H1 (cell line): ENCODE results near the gene KLHL29. TPM values are rescaled to one million over a fixed set of nuclear protein-coding genes. Genes with fewer than 3 reads are reported as not detected.

Experiments
- CTCF ChIA-PET: fragments of 300-600 bp; sonication (Branson Sonifier 250); formaldehyde crosslinking; loops from one replicate; lab custom pipeline; 2021; ENCODE audit not compliant: partially characterized antibody; lab: Charles Lee
- POLR2A ChIA-PET: fragments of 300-600 bp; sonication (Branson Sonifier 250); formaldehyde crosslinking; loops from one replicate; lab custom pipeline; 2021; ENCODE audit warnings: inconsistent platforms; ENCODE audit not compliant: partially characterized antibody; lab: Charles Lee
- DNase-seq, 2 experiments: peaks; one replicate each; pipeline versions ENCODE4 v3.0.0 to v3.0.0-alpha.2; 2010 to 2022; ENCODE audit warnings: low spot score in 2 of 2, low read depth in 1 of 2, mixed read lengths in 1 of 2
- FAIRE-seq: peaks from 2 replicates; lab custom pipeline; 2011; peaks lifted over from hg19 to GRCh38; lab: Jason Lieb, UNC
- H2AFZ ChIP-seq: 2 replicates; pipeline ENCODE4 v1.8.1; 2012; ENCODE audit warnings: low read length, inconsistent platforms
- H2AK5ac ChIP-seq: 2 replicates; pipeline ENCODE4 v1.6.1; 2013; ENCODE audit warnings: low read depth, low read length
- H2BK120ac ChIP-seq: replicated peaks from 2 replicates; pipeline ENCODE3; 2013; ENCODE audit warnings: low read depth, low read length, inconsistent platforms
- H2BK12ac ChIP-seq: 2 replicates; pipeline ENCODE4 v1.6.1; 2013; ENCODE audit warnings: low read depth, low read length
- H2BK15ac ChIP-seq: 2 replicates; pipeline ENCODE4 v1.6.1; 2013; ENCODE audit warnings: low read length
- H2BK20ac ChIP-seq: 2 replicates; pipeline ENCODE4 v1.6.1; 2013; ENCODE audit warnings: low read length
- H2BK5ac ChIP-seq: 2 replicates; pipeline ENCODE4 v1.6.1; 2013; ENCODE audit warnings: low read depth, low read length
- H3K14ac ChIP-seq: 2 replicates; pipeline ENCODE4 v1.6.1; 2013; ENCODE audit warnings: inconsistent platforms; ENCODE audit not compliant: insufficient read length
- H3K18ac ChIP-seq: 2 replicates; pipeline ENCODE4 v1.6.1; 2013; ENCODE audit warnings: low read length; ENCODE audit errors: extremely low read depth
- H3K23ac ChIP-seq: 2 replicates; pipeline ENCODE4 v1.6.1; 2013; ENCODE audit warnings: inconsistent platforms; ENCODE audit not compliant: insufficient read length
- H3K23me2 ChIP-seq: 2 replicates; pipeline ENCODE4 v1.6.1; 2013; ENCODE audit warnings: low read depth, low read length
- H3K27ac ChIP-seq: 2 replicates; pipeline ENCODE4 v1.6.1; 2011; ENCODE audit warnings: low read depth, low read length, inconsistent platforms
- H3K27me3 ChIP-seq, 4 experiments: replicated peaks in 1 of 4; 1 replicate in 1 of 4; 2 replicates in 3 of 4; pipeline versions ENCODE4 v1.6.1 to v1.8.1; 2011 to 2013; ENCODE audit warnings: low read length in 3 of 4, mild to moderate bottlenecking in 3 of 4, inconsistent platforms in 2 of 4, mixed read lengths in 2 of 4, moderate library complexity in 1 of 4; ENCODE audit not compliant: control insufficient read depth in 3 of 4, insufficient read depth in 3 of 4; ENCODE audit errors: extremely low read depth in 1 of 4
- H3K36me3 ChIP-seq, 4 experiments: 2 replicates each; pipeline versions ENCODE4 v1.6.1 to v1.8.1; 2011 to 2013; ENCODE audit warnings: mild to moderate bottlenecking in 4 of 4, low read length in 3 of 4, moderate library complexity in 2 of 4, control low read depth in 1 of 4, inconsistent platforms in 1 of 4; ENCODE audit not compliant: insufficient read depth in 4 of 4, control insufficient read depth in 2 of 4
- H3K4ac ChIP-seq: replicated peaks from 2 replicates; pipeline ENCODE3; 2013; ENCODE audit warnings: low read length, low read depth, mixed read lengths, inconsistent platforms; ENCODE audit not compliant: insufficient read length
- H3K4me1 ChIP-seq, 4 experiments: replicated peaks in 1 of 4; 1 replicate in 1 of 4; 2 replicates in 3 of 4; pipeline versions ENCODE4 v1.6.1 to v1.8.1; 2011 to 2013; ENCODE audit warnings: low read length in 3 of 4, inconsistent platforms in 2 of 4, mixed read lengths in 1 of 4; ENCODE audit not compliant: insufficient read depth in 4 of 4, control insufficient read depth in 3 of 4
- H3K4me2 ChIP-seq, 2 experiments: 2 replicates each; pipeline versions ENCODE4 v1.6.1 to v1.8.1; 2011 to 2013; ENCODE audit warnings: low read depth in 2 of 2, low read length in 2 of 2, control low read depth in 1 of 2, inconsistent platforms in 1 of 2, mild to moderate bottlenecking in 1 of 2; ENCODE audit not compliant: insufficient read depth in 1 of 2
- H3K4me3 ChIP-seq, 4 experiments: fragments of 200-600, 300-600 bp in 1 of 4; sonication (generic), shearing (Covaris generic), sonication (Bioruptor Twin) in 1 of 4; 2 replicates each; pipeline versions ENCODE4 v1.5.1 to v1.8.1; 2011 to 2016; ENCODE audit warnings: low read length in 4 of 4, low read depth in 3 of 4, control low read depth in 2 of 4, inconsistent platforms in 2 of 4, mild to moderate bottlenecking in 2 of 4, mixed read lengths in 1 of 4, moderate library complexity in 1 of 4; ENCODE audit not compliant: insufficient read depth in 2 of 4; ENCODE audit errors: extremely low read depth in 1 of 4
- H3K56ac ChIP-seq: replicated peaks from 2 replicates; pipeline ENCODE3; 2013; ENCODE audit warnings: low read depth, mild to moderate bottlenecking, mixed read lengths, low read length, inconsistent platforms; ENCODE audit not compliant: insufficient read length
- H3K79me1 ChIP-seq: 2 replicates; pipeline ENCODE4 v1.6.1; 2013; ENCODE audit warnings: low read depth, low read length, control low read depth
- H3K79me2 ChIP-seq, 2 experiments: 2 replicates each; pipeline versions ENCODE4 v1.6.1 to v1.8.1; 2012 to 2013; ENCODE audit warnings: low read length in 2 of 2, mild to moderate bottlenecking in 2 of 2, inconsistent platforms in 1 of 2; ENCODE audit not compliant: insufficient read depth in 2 of 2, control insufficient read depth in 1 of 2
- H3K9ac ChIP-seq, 4 experiments: replicated peaks in 1 of 4; 1 replicate in 1 of 4; 2 replicates in 3 of 4; pipeline versions ENCODE4 v1.6.1 to v1.8.1; 2011 to 2013; ENCODE audit warnings: low read depth in 3 of 4, low read length in 3 of 4, control low read depth in 2 of 4, mild to moderate bottlenecking in 2 of 4, moderate library complexity in 2 of 4, inconsistent platforms in 1 of 4; ENCODE audit errors: extremely low read depth in 1 of 4
- H3K9me3 ChIP-seq, 2 experiments: 2 replicates each; pipeline versions ENCODE4 v1.6.1 to v1.8.1; 2012 to 2013; ENCODE audit warnings: mild to moderate bottlenecking in 2 of 2, moderate library complexity in 2 of 2, control low read depth in 1 of 2, inconsistent platforms in 1 of 2, low read depth in 1 of 2, low read length in 1 of 2, mixed read lengths in 1 of 2; ENCODE audit not compliant: insufficient read depth in 2 of 2
- H4K20me1 ChIP-seq, 2 experiments: replicated peaks in 1 of 2; 2 replicates each; pipeline versions ENCODE3 to v1.8.1; 2011 to 2013; ENCODE audit warnings: inconsistent platforms in 2 of 2, low read length in 2 of 2, mild to moderate bottlenecking in 1 of 2; ENCODE audit not compliant: insufficient read depth in 2 of 2, control insufficient read depth in 1 of 2
- H4K5ac ChIP-seq: 2 replicates; pipeline ENCODE4 v1.6.1; 2013; ENCODE audit warnings: low read length, low read depth, mixed read lengths, inconsistent platforms; ENCODE audit not compliant: insufficient read length
- H4K8ac ChIP-seq: 2 replicates; pipeline ENCODE4 v1.8.0; 2013; ENCODE audit warnings: mild to moderate bottlenecking, moderate library complexity, low read length, inconsistent platforms; ENCODE audit not compliant: insufficient read depth; ENCODE audit errors: extremely low read depth
- H4K91ac ChIP-seq: replicated peaks from 2 replicates; pipeline ENCODE3; 2013; ENCODE audit warnings: low read length, mixed read lengths, inconsistent platforms; ENCODE audit not compliant: insufficient read length
- ASH2L ChIP-seq: fragments of 200-600, 300-600 bp; sonication (generic); IDR thresholded peaks from one replicate; pipeline ENCODE4 v1.7.1; 2017; ENCODE audit warnings: low read length
- NRF1 ChIP-seq: IDR thresholded peaks from 2 replicates; pipeline ENCODE4 v1.6.1; 2011; ENCODE audit warnings: mild to moderate bottlenecking, low read depth, low read length, improper control_type of control experiment
- SAP30 ChIP-seq: fragments of 300-600 bp; sonication (generic); IDR thresholded peaks from 2 replicates; pipeline ENCODE4 v1.7.1; 2012; ENCODE audit warnings: low read length, moderate library complexity, mild to moderate bottlenecking, inconsistent platforms; ENCODE audit not compliant: insufficient read depth, insufficient replicate concordance
- WGBS, 2 experiments: shearing (Covaris generic) in 1 of 2; methylation state at CpG; one replicate each; pipeline versions ENCODE4 v1.1.6 to v1.1.7; 2013 to 2015; ENCODE audit warnings: low lambda C conversion rate in 2 of 2, mixed read lengths in 2 of 2, inconsistent platforms in 1 of 2, low coverage in 1 of 2, missing lambda C conversion rate in 1 of 2; ENCODE audit not compliant: insufficient replicate concordance in 2 of 2, insufficient coverage in 1 of 2, insufficient read length in 1 of 2; ENCODE audit errors: extremely low coverage in 1 of 2, missing lambda C conversion rate in 1 of 2; 5-methylcytosine and 5-hydroxymethylcytosine counted together
- polyA plus RNA-seq, 7 experiments: library from polyadenylated mRNA; depleted of rRNA in 3 of 7; stranded (reverse) in 5 of 7; unstranded in 2 of 7; fragments of >200 nt in 5 of 7; fragments of 200-250 nt in 2 of 7; gene quantifications; 1 replicate in 5 of 7; 2 replicates in 1 of 7; 4 replicates in 1 of 7; pipeline versions ENCODE4 v1.2.1 to v1.2.3, GENCODE V29; 2011 to 2013; ENCODE audit warnings: missing spikeins in 2 of 7, mixed read lengths in 2 of 7
- total RNA-seq: library from RNA; stranded (reverse); fragmentation: NEBNext Ultra II Directional; extraction: Animal tissue kit (Norgen Biotek cat#: 25700); gene quantifications from 2 replicates; pipeline ENCODE4 v1.2.1, GENCODE V29; 2021
- TF ChIP-seq, protein P1 (sequence below): IDR thresholded peaks from 2 replicates; pipeline ENCODE4 v1.6.1; 2012; ENCODE audit warnings: low read length, inconsistent platforms

KLHL29 gene
- total and polyA plus RNA-seq, 2 of the 8 experiments (the other 6 are each of a cell fraction or from before 2014, with no cell fraction given), result 1.1 to 4.7 TPM

DNA sequence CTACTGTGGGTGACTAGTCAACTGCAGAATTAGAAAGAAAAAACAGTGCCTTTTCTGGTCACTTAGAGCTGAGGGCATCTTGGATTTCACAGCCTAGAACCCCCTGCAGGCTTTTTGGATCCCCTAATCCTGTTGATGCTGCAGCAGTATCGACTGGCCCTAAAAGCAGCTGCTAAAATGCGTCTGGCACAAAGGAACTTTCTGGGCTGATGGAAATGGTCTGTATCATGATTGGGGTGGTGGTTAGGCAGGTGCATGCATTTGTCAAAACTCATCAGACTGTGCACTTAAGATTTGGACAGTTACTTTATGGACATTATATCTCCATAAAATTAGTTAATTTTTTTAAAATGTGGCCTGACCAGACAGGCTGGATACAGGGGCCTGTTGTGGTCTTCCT is 149.8 kb downstream of the KLHL29 start:
- Histone ChIP-seq H2BK12ac (no peak overlapping the region), H3K4me1 (peaks cover 6 to 17% (median 13%) of the 10 kb centered on the region in 4 experiments), H3K18ac (no peak overlapping the region), H3K9me3 (no peaks in the 10 kb centered on the region), H3K4me2 (no peak overlapping the region), H3K23me2 (no peaks in the 10 kb centered on the region), H3K56ac (no peak overlapping the region), H2BK15ac (0 out of 2 replicates have a peak overlapping the region, but pooled peaks have one; percentile 12), H3K27ac (no peak overlapping the region), H2BK5ac (no peak overlapping the region), H3K9ac (no peak overlapping the region), H3K14ac (no peak overlapping the region), H4K5ac (no peak overlapping the region), H3K23ac (no peak overlapping the region), H4K91ac (no peak overlapping the region), H3K27me3 (no peaks in the 10 kb centered on the region), H3K79me2 (no peaks in the 10 kb centered on the region), H2BK20ac (no peak overlapping the region; the same call in 1 of the 2 replicates), H2AFZ (no peak overlapping the region), H2AK5ac (0 out of 2 replicates have a peak overlapping the region, but pooled peaks have one; percentile 76), H3K4ac (no peak overlapping the region), H2BK120ac (no peak overlapping the region), H4K8ac (no peak overlapping the region), H3K79me1 (no peaks in the 10 kb centered on the region), H4K20me1 (no peaks in the 10 kb centered on the region), H3K4me3 (no peak overlapping the region), H3K36me3 (no peaks in the 10 kb centered on the region)
- no peak for FAIRE-seq
- DNase-seq, result no peak
- ChIA-PET CTCF (interaction anchor here (1.0 to 1.2 kb wide), 2 partner anchors 11 to 12 kb away, joined by 3 to 4 read pairs; no protein-coding TSS in a partner anchor), POLR2A (interaction anchor here (0.9 kb wide), 1 partner anchor 13 kb away, joined by 3 read pairs; no protein-coding TSS in a partner anchor)
- WGBS, 2 experiments, result 81% methylated on average over 2 of the region's 2 CpGs; no CpG with 5 or more reads in 1 of the 2 experiments
- no peak for TF ChIP-seq SAP30
- TF ChIP-seq ASH2L, result no peak
- TF ChIP-seq NRF1, result no peak
- TF ChIP-seq, protein P1, sequence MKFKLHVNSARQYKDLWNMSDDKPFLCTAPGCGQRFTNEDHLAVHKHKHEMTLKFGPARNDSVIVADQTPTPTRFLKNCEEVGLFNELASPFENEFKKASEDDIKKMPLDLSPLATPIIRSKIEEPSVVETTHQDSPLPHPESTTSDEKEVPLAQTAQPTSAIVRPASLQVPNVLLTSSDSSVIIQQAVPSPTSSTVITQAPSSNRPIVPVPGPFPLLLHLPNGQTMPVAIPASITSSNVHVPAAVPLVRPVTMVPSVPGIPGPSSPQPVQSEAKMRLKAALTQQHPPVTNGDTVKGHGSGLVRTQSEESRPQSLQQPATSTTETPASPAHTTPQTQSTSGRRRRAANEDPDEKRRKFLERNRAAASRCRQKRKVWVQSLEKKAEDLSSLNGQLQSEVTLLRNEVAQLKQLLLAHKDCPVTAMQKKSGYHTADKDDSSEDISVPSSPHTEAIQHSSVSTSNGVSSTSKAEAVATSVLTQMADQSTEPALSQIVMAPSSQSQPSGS, result no peak
